ENCODE data around the gene C1QTNF6.

DNA sequence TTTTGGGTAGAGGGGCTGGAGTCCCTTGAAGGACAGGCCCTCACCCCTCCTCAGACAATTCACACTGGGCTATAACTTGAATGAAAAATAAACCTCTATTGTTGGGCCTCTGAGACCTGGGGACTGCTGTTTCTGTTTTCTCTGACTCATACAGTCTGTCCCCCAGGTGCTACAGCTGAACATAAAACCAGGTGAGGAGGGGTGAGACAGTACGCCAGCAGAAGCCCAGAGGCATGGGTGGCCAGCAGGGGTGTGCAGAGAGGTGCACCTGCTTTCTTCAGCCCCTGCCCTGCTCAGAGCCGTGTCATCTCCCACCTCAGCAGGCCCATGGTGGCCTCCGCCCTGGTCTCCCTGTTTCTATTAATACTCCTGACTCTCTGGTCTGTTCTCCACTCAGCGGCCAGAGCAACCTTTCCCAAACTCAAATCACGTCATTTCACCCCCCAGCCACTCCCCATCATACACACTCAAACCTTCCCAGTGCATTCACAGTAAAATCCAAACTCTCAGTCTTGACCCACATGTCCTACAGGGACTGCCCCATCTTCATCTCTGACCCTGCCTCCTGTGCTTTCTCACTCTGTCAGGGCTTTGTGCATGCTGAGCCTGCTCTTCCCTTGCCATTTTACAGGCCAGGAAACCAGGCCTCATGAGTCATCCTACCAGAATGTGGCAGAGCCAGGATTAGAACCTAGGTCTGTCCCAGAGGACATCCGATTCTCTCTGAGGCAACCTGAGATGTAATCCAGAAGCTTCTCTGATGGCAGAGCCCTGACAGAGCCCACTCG, 32.9 kb downstream of the C1QTNF6 start:
- TF ChIP-seq ZNF423 (tag by site-specific recombination; IDR thresholded peaks at IDR 0.05), result no peak
- TF ChIP-seq, protein P1, sequence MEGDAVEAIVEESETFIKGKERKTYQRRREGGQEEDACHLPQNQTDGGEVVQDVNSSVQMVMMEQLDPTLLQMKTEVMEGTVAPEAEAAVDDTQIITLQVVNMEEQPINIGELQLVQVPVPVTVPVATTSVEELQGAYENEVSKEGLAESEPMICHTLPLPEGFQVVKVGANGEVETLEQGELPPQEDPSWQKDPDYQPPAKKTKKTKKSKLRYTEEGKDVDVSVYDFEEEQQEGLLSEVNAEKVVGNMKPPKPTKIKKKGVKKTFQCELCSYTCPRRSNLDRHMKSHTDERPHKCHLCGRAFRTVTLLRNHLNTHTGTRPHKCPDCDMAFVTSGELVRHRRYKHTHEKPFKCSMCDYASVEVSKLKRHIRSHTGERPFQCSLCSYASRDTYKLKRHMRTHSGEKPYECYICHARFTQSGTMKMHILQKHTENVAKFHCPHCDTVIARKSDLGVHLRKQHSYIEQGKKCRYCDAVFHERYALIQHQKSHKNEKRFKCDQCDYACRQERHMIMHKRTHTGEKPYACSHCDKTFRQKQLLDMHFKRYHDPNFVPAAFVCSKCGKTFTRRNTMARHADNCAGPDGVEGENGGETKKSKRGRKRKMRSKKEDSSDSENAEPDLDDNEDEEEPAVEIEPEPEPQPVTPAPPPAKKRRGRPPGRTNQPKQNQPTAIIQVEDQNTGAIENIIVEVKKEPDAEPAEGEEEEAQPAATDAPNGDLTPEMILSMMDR (tag by site-specific recombination; IDR thresholded peaks at IDR 0.05), result no peak
- TF ChIP-seq ZNF585B (tag by site-specific recombination; IDR thresholded peaks at IDR 0.05), result no peak
- TF ChIP-seq ZBTB1 (tag by site-specific recombination; IDR thresholded peaks at IDR 0.05), result no peak
- TF ChIP-seq, protein P2, sequence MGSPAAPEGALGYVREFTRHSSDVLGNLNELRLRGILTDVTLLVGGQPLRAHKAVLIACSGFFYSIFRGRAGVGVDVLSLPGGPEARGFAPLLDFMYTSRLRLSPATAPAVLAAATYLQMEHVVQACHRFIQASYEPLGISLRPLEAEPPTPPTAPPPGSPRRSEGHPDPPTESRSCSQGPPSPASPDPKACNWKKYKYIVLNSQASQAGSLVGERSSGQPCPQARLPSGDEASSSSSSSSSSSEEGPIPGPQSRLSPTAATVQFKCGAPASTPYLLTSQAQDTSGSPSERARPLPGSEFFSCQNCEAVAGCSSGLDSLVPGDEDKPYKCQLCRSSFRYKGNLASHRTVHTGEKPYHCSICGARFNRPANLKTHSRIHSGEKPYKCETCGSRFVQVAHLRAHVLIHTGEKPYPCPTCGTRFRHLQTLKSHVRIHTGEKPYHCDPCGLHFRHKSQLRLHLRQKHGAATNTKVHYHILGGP (tag by site-specific recombination; IDR thresholded peaks at IDR 0.05), result no peak
- no peak for TF ChIP-seq ZNF24 (tag by site-specific recombination; IDR thresholded peaks at IDR 0.05)
- TF ChIP-seq, protein P3, sequence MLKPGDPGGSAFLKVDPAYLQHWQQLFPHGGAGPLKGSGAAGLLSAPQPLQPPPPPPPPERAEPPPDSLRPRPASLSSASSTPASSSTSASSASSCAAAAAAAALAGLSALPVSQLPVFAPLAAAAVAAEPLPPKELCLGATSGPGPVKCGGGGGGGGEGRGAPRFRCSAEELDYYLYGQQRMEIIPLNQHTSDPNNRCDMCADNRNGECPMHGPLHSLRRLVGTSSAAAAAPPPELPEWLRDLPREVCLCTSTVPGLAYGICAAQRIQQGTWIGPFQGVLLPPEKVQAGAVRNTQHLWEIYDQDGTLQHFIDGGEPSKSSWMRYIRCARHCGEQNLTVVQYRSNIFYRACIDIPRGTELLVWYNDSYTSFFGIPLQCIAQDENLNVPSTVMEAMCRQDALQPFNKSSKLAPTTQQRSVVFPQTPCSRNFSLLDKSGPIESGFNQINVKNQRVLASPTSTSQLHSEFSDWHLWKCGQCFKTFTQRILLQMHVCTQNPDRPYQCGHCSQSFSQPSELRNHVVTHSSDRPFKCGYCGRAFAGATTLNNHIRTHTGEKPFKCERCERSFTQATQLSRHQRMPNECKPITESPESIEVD (tag by site-specific recombination; IDR thresholded peaks at IDR 0.05), result no peak
